GM21825 (cell line): Measurements from ENCODE around the gene MKLN1.
"Not testable (repeated sequence)": the region's sequence is repeated elsewhere in the genome, so short reads cannot be mapped to it uniquely, and the experiment has no call there.

Experiments
- ATAC-seq: cut with Tn5 transposase; IDR thresholded peaks from one replicate; pipeline ENCODE4 v1.9.1; 2021; ENCODE audit warnings: mild to moderate bottlenecking, moderate library complexity; ENCODE audit not compliant: unreplicated experiment

MKLN1 gene

DNA sequence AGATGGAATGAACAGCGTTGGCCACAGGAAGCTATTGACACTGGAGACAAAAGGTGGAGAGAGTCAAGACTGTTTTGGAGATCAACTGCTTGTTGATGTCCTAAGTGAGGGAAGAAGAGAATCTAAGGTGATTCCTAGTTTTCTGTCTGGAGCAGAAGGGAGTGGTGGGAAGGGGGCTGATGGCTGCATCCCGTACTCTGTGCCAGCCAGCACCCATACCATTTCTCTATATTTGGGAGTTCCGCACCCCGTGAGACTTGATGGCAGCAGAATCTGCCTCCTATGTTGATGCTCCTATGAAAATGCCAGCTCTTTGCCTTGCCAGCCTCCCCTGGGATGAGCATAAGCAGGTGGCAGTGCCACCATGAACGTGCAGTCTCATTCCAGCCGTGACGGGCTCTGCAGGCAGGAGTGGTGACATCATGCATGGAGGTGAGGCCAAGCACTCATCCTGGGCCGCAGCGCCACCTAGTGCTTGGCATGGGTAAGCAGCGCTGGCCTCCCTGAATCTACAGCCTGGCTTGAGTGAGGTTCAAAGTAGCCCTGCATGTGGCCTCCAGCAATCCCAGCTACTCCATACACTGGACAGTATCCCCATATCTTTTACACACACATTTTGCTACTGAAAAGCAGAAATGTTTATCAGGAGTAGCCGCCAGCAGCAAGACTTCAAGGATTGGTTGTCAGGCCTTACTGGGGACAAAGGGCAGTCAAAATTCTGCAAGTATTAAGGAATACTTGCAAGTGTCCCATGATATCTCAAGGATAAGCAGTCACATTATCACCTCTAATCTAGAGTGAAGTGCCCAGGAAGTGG is 185.8 kb downstream of the MKLN1 start:
- peak; percentile 98 for ATAC-seq

- not testable (repeated sequence) for ATAC-seq
These were observed 187.8 kb downstream of the MKLN1 start for GRCh38 chr7:131515471-131515870.

- ATAC-seq = no peak
These were observed 189.7 kb downstream of the MKLN1 start for GRCh38 chr7:131517218-131517923.

- no peak for ATAC-seq
These were observed 190.9 kb downstream of the MKLN1 start for GRCh38 chr7:131518626-131519025.

GRCh38 chr7:131521651-131522163 is 194.0 kb downstream of the MKLN1 start:
- no peak for ATAC-seq

DNA sequence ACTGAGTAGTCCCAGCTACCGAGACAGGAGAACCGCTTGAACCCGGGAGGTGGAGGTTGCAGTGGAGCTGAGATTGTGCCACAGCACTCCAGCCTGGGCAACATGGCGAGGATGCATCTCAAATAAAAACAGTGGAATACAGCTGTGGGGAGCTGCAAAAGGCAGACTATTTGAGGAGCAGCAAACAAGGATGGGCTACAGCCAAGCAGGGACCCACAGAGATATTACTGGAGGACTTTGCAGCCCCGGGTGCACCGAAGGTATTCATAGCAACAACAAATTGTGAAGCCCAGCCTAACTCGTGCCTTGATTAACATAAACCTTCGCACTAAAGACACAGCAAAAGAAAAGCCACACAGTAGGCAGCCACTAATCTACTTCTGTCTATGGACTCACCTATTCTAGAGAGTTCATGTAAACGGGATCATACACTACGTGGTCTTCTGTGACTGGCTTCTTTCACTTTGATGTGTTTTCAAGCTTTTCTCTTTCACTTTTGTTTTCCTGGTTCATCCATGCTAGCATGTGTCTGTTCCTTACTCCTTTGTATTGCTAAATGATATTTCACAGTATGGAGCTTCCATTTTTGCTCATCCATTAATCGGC is 194.8 kb downstream of the MKLN1 start:
- ATAC-seq = no peak

DNA sequence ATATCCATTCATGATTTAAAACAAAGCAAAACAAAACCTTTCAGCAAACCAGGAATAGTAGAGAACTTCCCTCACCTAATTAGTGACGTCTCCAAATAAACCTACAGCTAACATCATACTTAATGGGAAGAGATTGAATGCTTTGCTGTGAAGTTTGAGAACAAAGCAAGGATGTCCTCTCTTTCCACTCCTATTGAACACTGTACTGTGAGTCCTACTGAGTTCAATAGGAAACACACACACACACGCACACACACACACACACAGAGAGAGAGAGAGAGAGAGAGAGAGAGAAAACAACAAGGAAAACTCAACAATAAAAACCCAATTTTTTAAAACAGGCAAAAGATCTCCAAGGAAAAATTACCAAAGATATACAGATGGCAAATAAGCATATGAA is 196.4 kb downstream of the MKLN1 start:
- no peak for ATAC-seq

DNA sequence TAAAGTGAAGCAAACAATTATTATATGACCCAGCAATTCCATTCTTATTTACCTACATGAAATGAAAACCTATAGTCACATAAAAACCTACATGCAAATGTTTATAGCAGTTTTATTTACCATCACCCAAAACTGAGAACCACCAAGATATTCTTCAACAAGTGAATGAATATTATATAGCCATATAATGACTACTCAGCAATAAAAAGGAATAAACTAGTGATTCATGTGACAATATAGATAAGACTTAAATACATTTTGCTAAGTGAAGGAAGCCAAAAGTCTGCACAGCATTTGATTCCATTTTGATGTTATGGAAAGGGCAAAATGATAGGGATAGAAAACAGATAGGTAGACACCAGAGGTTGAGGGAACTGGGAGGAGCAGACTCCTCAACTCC is 197.0 kb downstream of the MKLN1 start:
- no peak for ATAC-seq

- no peak for ATAC-seq
These were observed 198.1 kb downstream of the MKLN1 start for GRCh38 chr7:131525820-131526219.

GRCh38 chr7:131527456-131527855 is 199.8 kb downstream of the MKLN1 start:
- ATAC-seq = no peak

DNA sequence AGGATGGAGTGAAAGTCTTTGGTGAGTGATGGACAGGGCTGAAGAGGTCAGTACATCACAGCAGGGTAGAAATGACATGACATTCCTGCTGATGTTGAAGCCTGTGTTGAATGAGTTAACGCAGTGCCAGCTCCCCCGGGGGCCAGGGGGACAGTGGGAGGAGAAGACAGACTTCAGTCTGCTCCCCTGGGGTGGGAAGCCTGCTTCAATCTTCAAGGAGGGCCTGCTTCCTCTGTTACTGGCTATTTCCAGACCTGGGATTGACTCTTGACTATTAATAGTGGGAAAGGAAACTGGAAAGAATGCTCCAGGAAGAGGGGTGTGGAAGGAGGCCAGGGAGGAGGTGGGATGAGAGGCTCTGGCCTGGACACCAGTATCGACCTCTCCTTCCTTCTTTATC is 201.5 kb downstream of the MKLN1 start:
- ATAC-seq = no peak

- ATAC-seq = no peak
These were observed 201.9 kb downstream of the MKLN1 start for GRCh38 chr7:131529617-131530016.

- ATAC-seq = no peak
These were observed 202.5 kb downstream of the MKLN1 start for GRCh38 chr7:131530137-131530536.

GRCh38 chr7:131532570-131533091 is 205.0 kb downstream of the MKLN1 start:
- no peak for ATAC-seq

DNA sequence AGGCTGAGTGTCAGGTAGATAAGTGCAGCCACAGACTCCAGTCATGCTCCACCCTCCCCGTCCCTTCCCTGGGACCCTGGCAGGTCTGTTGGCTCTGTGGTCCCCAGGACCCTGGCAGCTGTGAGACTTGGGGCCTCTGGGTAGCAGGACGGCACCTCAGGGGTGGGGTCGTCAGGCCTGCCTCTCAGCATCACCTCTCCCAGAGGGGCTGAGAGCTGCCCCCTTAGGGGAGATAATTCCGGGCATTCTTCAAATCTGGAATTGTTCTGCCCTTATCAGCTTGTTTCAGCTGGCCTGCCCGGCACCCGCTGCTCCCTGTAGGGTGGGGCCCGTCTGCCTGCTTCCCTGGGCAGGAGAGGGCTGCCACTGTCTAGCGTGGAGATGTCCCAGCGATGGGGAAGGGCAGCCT is 205.5 kb downstream of the MKLN1 start:
- no peak for ATAC-seq

DNA sequence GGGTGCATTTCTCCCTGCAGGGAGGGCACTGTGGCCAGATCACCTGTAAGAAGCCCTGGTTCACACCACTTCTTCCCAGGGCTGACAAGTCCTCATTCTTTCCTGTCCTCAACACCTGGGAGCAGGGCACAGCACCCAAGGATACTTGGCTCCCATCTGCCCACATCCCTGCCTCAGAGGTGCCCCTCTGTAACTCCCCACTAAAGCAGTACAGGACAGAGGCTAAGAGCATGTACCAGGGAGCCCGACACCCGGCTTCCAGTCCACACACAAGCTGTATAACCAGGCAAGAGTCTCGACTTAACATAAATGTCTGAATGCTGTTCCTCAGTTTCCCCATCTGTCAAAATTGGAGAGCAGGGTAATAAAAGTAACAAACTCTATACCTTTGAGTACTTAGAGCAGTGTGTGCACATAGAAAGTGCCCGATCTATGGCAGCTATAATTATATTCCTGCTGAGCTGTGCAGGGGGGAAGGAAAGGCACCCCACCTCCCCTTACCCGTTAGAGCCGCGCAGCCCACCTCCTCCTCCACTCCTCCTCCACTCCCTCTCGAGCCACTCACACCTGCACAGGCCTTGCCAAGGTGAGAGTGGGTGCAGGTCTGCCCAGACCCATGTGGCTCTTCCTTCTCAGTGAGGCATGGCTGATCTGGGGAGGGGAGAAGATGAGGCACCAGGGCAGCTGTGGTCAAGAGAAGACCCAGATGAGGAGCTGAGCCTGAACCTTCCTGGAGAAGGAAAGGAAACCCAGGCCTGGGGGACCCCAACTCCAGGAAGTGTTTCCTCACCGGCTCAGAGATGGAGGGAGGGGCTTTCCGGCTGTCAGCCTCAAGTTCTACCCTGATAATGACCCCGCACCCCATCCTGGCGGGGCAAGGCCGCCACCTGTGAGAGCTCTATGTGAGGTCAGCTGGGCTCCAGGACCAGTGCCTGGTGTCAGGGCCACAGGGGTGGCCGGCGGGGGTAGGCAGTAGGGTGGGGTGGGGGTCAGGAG is 206.2 kb downstream of the MKLN1 start:
- ATAC-seq = no peak

GRCh38 chr7:131536361-131536849 is 208.7 kb downstream of the MKLN1 start:
- ATAC-seq = no peak

- ATAC-seq = no peak
These were observed 209.9 kb downstream of the MKLN1 start for GRCh38 chr7:131537571-131537978.

DNA sequence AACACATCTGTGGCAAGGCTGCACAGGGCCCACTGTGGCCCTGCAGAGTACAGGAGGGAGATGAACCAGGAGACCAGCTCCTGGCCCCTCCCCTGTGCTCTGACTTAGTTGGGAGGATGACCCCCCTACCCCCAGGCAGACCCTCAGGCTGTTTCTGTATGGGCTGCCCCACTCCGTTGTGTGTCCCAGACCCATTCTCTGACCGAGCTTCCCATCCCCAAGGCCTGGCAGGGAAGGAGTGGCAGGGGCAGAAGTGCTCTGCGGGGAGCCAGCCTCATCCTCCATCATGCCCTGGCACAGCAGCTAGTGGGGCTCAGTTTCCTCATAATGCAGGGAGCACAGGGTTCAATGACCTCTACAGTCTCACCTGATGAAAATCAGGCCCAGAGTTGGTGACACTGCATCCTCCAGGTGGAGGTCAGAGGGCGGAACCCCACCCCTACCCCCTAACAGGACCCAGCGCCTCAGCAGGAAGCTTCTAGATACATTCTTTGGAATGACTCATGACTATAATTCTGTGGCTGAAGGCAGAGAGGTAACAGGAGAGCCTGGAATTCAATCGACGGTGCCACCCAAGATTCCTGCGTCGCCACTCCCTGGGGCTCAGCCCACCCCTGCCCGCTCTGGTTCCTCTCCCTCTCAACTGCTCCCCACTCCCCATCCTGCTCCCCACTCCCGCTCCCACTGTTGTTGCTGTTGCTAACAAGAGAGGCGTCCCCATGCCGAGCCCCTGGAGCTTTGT is 210.6 kb downstream of the MKLN1 start:
- ATAC-seq = no peak
